Iris pigment epithelial cell (primary cell): ENCODE measurements around the gene TMEM109.
"Not testable (repeated sequence)": the region's sequence is repeated elsewhere in the genome, so short reads cannot be mapped to it uniquely, and the experiment has no call there.

Experiments used
- DNase-seq: peaks from one replicate; pipeline ENCODE4 v3.0.0-alpha.2; 2011; ENCODE audit warnings: low read depth

Gene TMEM109

GRCh38 chr11:60878245-60879101, 35.5 kb upstream of the TMEM109 start:
- DNase-seq, result no peak

- no peak for DNase-seq
Measured at GRCh38 chr11:60879104-60879503, 34.9 kb upstream of the TMEM109 start.

- DNase-seq, result no peak
Measured at GRCh38 chr11:60879971-60880588, 33.9 kb upstream of the TMEM109 start.

GRCh38 chr11:60880643-60881282, 33.2 kb upstream of the TMEM109 start:
- no peak for DNase-seq

- DNase-seq, result peak; percentile 62
Measured at GRCh38 chr11:60887556-60887955, 26.4 kb upstream of the TMEM109 start.

- no peak for DNase-seq
Measured at GRCh38 chr11:60889869-60890311, 24.1 kb upstream of the TMEM109 start.

GRCh38 chr11:60890696-60891095, 23.3 kb upstream of the TMEM109 start:
- no peak for DNase-seq

- DNase-seq, result peak; percentile 67
Measured at GRCh38 chr11:60891103-60891741, 22.7 kb upstream of the TMEM109 start.

GRCh38 chr11:60895687-60896086, 18.3 kb upstream of the TMEM109 start:
- no peak for DNase-seq

GRCh38 chr11:60897496-60897895, 16.5 kb upstream of the TMEM109 start:
- no peak for DNase-seq

GRCh38 chr11:60899046-60899936, 14.7 kb upstream of the TMEM109 start:
- DNase-seq, result peak; percentile 71

GRCh38 chr11:60899977-60900376, 14.0 kb upstream of the TMEM109 start:
- no peak for DNase-seq

- DNase-seq, result no peak
Measured at GRCh38 chr11:60900673-60901404, 13.1 kb upstream of the TMEM109 start.

- DNase-seq, result no peak
Measured at GRCh38 chr11:60902625-60903024, 11.3 kb upstream of the TMEM109 start.

GRCh38 chr11:60905047-60905446, 8.9 kb upstream of the TMEM109 start:
- DNase-seq, result no peak

GRCh38 chr11:60905551-60906113, 8.3 kb upstream of the TMEM109 start:
- peak; percentile 45 for DNase-seq

- DNase-seq, result peak; percentile 95
Measured at GRCh38 chr11:60906132-60906972, 7.6 kb upstream of the TMEM109 start, which contains the start of gene PRPF19. Gene PRPF19 (minus strand): TSS chr11:60906585. CDS start chr11:60906382, 203 bp downstream.

GRCh38 chr11:60908803-60909202, 5.2 kb upstream of the TMEM109 start:
- no peak for DNase-seq

- DNase-seq, result not testable (repeated sequence)
Measured at GRCh38 chr11:60909680-60910280, 4.2 kb upstream of the TMEM109 start.
